ENCODE results near the gene MEGF9.
A peak's percentile ranks its signal among the peaks of the same experiment; 100 is the strongest.

Gene MEGF9

GRCh38 chr9:120622790-120623189, 91.5 kb downstream of the MEGF9 start:
- DNase-seq (ENCODE audit: low spot score): no peak

- DNase-seq (ENCODE audit: low spot score): no peak
Observed at GRCh38 chr9:120621941-120622340, 92.3 kb downstream of the MEGF9 start.

- peak; percentile 67 for DNase-seq (ENCODE audit: low spot score)
Observed at GRCh38 chr9:120619751-120620655, 94.3 kb downstream of the MEGF9 start.

- DNase-seq (ENCODE audit: low spot score): no peak
Observed at GRCh38 chr9:120616966-120617935, 97.0 kb downstream of the MEGF9 start.

GRCh38 chr9:120612218-120612617, 102.1 kb downstream of the MEGF9 start:
- DNase-seq (ENCODE audit: low spot score): no peak

GRCh38 chr9:120611690-120612068, 102.6 kb downstream of the MEGF9 start:
- DNase-seq (ENCODE audit: low spot score): no peak

- no peak for DNase-seq (ENCODE audit: low spot score)
Observed at GRCh38 chr9:120610975-120611689, 103.1 kb downstream of the MEGF9 start.

- no peak for DNase-seq (ENCODE audit: low spot score)
Observed at GRCh38 chr9:120609636-120610035, 104.6 kb downstream of the MEGF9 start.

GRCh38 chr9:120608421-120608820, 105.8 kb downstream of the MEGF9 start:
- DNase-seq (ENCODE audit: low spot score): no peak

- no peak for DNase-seq (ENCODE audit: low spot score)
Observed at GRCh38 chr9:120603591-120603990, 110.7 kb downstream of the MEGF9 start.

- DNase-seq (ENCODE audit: low spot score): no peak
Observed at GRCh38 chr9:120603010-120603409, 111.3 kb downstream of the MEGF9 start.

GRCh38 chr9:120593955-120594277, 120.4 kb downstream of the MEGF9 start:
- no peak for DNase-seq (ENCODE audit: low spot score)

- DNase-seq (ENCODE audit: low spot score): no peak
Observed at GRCh38 chr9:120593250-120593954, 120.9 kb downstream of the MEGF9 start.

GRCh38 chr9:120592210-120592609, 122.1 kb downstream of the MEGF9 start:
- DNase-seq (ENCODE audit: low spot score): no peak

GRCh38 chr9:120587328-120587727, 126.9 kb downstream of the MEGF9 start:
- DNase-seq (ENCODE audit: low spot score): no peak

- peak; percentile 40 for DNase-seq (ENCODE audit: low spot score)
Observed at GRCh38 chr9:120583958-120584369, 130.3 kb downstream of the MEGF9 start.

GRCh38 chr9:120580051-120580896, 134.0 kb downstream of the MEGF9 start, which contains the start of gene CDK5RAP2:
CDK5RAP2 (minus strand) TSS chr9:120580167; CDS start chr9:120579978, 189 bp downstream.
- DNase-seq (ENCODE audit: low spot score): peak; percentile 95

- no peak for DNase-seq (ENCODE audit: low spot score)
Observed at GRCh38 chr9:120579139-120580050, 134.9 kb downstream of the MEGF9 start.

GRCh38 chr9:120574473-120574872, 139.8 kb downstream of the MEGF9 start:
- no peak for DNase-seq (ENCODE audit: low spot score)

All from CD4-positive, alpha-beta T cell treated with Interleukin-15 for 4 hours (primary cell).